ENCODE data around the gene THAP4.

The THAP4 gene

DNA sequence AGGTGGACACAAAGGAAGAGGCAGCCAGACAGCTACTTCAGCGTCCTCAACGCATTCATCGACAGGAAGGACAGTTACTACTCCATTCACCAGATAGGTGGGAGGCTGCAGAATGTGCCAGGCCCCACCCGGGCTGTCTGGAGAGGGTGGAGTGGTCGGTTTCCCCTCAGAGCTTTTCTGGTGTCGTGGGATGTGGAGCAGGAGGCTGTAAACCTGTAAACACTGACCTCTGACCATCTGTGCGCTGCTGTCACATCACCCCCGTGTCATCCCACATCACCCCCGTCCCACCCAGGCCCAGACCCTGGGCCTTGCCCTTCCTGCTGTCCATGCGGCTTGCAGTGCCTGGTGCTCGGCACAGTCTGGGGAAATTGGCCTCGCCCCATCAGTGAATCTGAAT lies 17.6 kb upstream of the THAP4 start:
- H3K4me3 ChIP-seq (replicated peaks; ENCODE audit: low read depth, low read length), result no peak overlapping the region
- DNase-seq (ENCODE audit: low read depth), result no peak
- TF ChIP-seq, protein P1, sequence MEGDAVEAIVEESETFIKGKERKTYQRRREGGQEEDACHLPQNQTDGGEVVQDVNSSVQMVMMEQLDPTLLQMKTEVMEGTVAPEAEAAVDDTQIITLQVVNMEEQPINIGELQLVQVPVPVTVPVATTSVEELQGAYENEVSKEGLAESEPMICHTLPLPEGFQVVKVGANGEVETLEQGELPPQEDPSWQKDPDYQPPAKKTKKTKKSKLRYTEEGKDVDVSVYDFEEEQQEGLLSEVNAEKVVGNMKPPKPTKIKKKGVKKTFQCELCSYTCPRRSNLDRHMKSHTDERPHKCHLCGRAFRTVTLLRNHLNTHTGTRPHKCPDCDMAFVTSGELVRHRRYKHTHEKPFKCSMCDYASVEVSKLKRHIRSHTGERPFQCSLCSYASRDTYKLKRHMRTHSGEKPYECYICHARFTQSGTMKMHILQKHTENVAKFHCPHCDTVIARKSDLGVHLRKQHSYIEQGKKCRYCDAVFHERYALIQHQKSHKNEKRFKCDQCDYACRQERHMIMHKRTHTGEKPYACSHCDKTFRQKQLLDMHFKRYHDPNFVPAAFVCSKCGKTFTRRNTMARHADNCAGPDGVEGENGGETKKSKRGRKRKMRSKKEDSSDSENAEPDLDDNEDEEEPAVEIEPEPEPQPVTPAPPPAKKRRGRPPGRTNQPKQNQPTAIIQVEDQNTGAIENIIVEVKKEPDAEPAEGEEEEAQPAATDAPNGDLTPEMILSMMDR (IDR thresholded peaks at IDR 0.05; ENCODE audit: low read length, missing control alignments), result no peak

DNA sequence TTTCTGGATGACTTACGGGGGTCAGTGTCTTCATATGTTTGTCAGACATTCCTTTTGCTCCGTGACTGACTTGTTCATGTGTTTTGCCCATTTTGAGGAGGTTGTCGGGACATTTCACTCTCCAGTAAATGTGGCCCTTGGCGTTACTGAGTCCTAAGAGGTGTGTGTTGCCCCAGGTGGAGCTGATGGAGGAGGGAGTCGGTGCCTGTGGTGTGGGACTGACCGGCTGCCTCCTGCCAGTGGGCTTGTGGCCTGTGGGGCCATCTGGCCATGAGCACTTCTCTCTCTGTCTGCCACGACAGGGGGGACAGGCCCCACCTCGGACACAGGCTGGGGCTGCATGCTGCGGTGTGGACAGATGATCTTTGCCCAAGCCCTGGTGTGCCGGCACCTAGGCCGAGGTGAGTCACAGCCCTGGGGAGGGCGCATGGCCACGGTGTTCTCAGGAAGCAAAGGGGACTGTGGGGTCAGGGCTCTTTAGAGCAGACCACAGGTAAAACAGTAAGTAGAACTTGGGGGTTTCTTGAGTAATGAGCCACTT lies 16.3 kb upstream of the THAP4 start:
- TF ChIP-seq, protein P1 (IDR thresholded peaks at IDR 0.05; ENCODE audit: low read length, missing control alignments), result no peak
- DNase-seq (ENCODE audit: low read depth), result no peak
- no peak overlapping the region for H3K4me3 ChIP-seq (replicated peaks; ENCODE audit: low read depth, low read length)

DNA sequence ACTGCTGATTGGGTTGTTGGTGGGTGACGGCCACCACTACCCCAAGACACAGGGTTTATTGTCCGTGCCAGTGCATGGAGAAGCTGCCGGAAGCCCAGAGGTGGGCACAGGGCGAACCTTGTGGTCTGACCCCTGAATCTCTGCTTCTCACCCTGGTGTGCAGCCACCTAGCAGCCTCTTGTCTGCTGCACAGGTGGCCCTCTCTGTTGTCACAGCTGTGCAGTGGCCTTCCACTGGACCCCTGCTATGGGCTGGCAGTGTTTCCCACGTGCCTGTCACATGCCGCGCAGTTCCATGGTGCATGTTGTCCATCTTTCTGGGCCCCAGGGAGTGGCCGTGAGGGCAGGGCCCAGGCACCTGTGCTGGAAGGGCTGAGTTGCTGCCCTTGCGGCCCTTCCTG lies 15.8 kb upstream of the THAP4 start:
- H3K4me3 ChIP-seq (replicated peaks; ENCODE audit: low read depth, low read length), result no peak overlapping the region
- TF ChIP-seq, protein P1 (IDR thresholded peaks at IDR 0.05; ENCODE audit: low read length, missing control alignments), result no peak

DNA sequence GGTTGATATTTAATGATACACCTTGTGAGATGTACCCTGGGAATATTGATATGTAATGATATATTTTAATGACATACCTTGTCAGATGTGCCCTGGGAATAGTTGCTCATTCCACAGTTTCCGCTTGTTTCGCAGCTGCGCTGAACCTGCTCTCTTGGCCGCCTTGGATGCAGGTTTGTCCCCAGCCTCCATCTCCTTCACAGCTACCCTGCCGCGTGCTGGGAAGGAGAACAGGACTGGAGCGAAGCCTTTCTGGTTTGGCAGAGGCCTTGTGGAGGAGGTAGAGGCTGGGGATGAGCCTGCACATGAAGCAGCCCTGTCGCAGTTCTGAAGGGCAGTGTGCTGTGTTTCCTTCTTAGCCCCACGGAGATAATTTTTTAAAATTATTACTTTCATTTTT lies 15.2 kb upstream of the THAP4 start:
- TF ChIP-seq, protein P1 (IDR thresholded peaks at IDR 0.05; ENCODE audit: low read length, missing control alignments), result no peak
- H3K4me3 ChIP-seq (replicated peaks; ENCODE audit: low read depth, low read length), result no peak overlapping the region
- DNase-seq (ENCODE audit: low read depth), result no peak

More for the DNA sequence above, 15.8 kb upstream of the THAP4 start:
- no peak for DNase-seq (ENCODE audit: low read depth)

DNA sequence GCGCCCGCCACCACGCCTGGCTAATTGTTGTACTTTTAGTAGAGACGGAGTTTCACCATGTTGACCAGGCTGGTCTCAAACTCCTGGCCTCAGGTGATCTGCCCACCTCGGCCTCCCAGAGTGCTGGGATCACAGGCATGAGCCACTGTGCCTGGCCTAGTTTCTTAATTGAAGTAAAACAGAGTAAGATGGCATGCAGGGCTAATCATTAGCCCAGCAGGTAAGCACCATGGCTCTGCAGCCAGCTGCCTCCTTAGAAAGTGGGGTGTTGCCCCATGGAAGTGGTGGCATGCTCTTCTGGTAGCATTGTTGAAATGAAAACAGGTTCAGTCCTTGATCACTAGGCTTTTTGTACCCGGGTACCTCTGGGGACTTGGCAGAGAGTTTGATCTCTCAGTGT lies 13.0 kb upstream of the THAP4 start:
- TF ChIP-seq, protein P1 (IDR thresholded peaks at IDR 0.05; ENCODE audit: low read length, missing control alignments), result no peak
- no peak for DNase-seq (ENCODE audit: low read depth)
- no peak overlapping the region for H3K4me3 ChIP-seq (replicated peaks; ENCODE audit: low read depth, low read length)

DNA sequence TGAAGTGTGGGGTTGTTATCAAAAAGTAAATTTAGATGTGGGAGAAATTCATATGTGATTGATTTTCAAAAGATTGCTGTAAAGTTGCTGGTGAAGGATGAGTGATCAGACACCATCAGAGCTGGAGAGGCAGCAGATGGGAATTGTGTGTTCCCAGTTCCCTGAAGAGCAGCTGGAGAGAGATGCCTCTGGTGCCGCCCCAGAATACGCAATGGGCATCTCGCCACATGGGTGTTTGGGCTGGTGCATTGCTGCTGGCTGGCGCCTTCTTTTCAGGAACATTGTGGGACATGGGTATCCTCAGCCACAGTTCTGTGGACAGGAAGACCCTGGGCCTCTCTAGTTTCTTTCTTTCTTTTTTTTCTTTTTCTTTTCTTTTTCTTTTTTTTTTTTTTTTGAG lies 12.4 kb upstream of the THAP4 start:
- no peak overlapping the region for H3K4me3 ChIP-seq (replicated peaks; ENCODE audit: low read depth, low read length)
- TF ChIP-seq, protein P1 (IDR thresholded peaks at IDR 0.05; ENCODE audit: low read length, missing control alignments), result no peak
- DNase-seq (ENCODE audit: low read depth), result no peak

DNA sequence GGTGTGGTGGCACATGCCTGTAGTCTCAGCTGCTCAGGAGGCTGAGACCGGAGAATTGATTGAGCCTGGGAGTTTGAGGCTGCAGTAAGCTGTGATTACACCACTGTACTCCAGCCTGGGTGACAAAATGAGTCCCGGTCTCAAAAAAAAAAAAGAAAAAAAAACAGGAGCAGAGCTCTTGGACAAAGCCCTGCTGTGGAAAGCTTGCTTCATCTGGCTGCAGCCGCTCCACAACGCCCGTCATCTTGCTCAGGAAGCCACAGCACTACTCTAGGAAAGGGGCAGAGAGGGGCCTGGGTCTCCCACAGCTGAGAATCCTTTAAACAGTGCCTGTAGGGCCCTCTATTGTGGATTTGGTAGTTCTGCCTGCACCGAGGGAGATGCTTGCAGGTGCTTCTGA lies 11.5 kb upstream of the THAP4 start:
- TF ChIP-seq, protein P1 (IDR thresholded peaks at IDR 0.05; ENCODE audit: low read length, missing control alignments), result no peak
- DNase-seq (ENCODE audit: low read depth), result no peak
- no peak overlapping the region for H3K4me3 ChIP-seq (replicated peaks; ENCODE audit: low read depth, low read length)

Data from fibroblast of pulmonary artery (primary cell).